ENCODE data around the gene KCNMB1.

KCNMB1 gene

DNA sequence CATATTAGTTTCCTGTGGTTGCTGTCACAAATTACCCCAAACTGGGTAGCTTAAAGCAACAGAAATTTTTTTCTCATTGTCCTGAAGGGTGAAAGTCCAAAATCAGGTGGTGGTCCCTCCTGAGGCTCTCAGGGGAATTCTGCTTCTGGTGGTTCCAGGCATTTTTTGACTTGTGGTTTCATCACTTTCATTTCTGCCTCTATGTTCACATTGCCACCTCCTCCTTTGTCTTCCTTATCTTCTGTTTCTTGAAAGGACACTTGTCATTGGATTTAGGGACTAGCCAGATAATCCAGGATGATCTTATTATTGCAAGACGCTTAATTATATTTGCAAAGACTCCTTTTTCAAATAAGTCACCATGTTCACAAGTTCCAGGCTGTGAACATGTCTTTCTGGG, 43.2 kb downstream of the KCNMB1 start:
- Histone ChIP-seq H4K20me1 (ENCODE audit: control insufficient read depth, insufficient read depth, low read depth, low read length) (no peaks in the 10 kb centered on the region), H3K27me3 (ENCODE audit: control insufficient read depth, low read length) (peaks cover 20% of the 10 kb centered on the region), H3K9me3 (ENCODE audit: control insufficient read depth, insufficient read depth, low read length) (peaks cover 3% of the 10 kb centered on the region; the same call in 1 of the 2 replicates), H3K9me2 (replicated peaks; ENCODE audit: control insufficient read depth, low read length) (no peaks in the 10 kb centered on the region), H3K27ac (ENCODE audit: low read depth, low read length) (no peak overlapping the region), H3K79me2 (ENCODE audit: control insufficient read depth, low read length) (no peaks in the 10 kb centered on the region), H3K4me3 (ENCODE audit: low read length) (no peak overlapping the region), H3K36me3 (ENCODE audit: control insufficient read depth, low read length) (no peaks in the 10 kb centered on the region), H3K4me2 (ENCODE audit: low read length) (no peak overlapping the region), H3K4me1 (ENCODE audit: control insufficient read depth, low read length) (no peaks in the 10 kb centered on the region), H3F3A (ENCODE audit: control insufficient read depth, insufficient read depth) (no peaks in the 10 kb centered on the region)
- TF ChIP-seq, protein P1, sequence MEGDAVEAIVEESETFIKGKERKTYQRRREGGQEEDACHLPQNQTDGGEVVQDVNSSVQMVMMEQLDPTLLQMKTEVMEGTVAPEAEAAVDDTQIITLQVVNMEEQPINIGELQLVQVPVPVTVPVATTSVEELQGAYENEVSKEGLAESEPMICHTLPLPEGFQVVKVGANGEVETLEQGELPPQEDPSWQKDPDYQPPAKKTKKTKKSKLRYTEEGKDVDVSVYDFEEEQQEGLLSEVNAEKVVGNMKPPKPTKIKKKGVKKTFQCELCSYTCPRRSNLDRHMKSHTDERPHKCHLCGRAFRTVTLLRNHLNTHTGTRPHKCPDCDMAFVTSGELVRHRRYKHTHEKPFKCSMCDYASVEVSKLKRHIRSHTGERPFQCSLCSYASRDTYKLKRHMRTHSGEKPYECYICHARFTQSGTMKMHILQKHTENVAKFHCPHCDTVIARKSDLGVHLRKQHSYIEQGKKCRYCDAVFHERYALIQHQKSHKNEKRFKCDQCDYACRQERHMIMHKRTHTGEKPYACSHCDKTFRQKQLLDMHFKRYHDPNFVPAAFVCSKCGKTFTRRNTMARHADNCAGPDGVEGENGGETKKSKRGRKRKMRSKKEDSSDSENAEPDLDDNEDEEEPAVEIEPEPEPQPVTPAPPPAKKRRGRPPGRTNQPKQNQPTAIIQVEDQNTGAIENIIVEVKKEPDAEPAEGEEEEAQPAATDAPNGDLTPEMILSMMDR (IDR thresholded peaks at IDR 0.05; ENCODE audit: low read depth, low read length, poor library complexity, severe bottlenecking): no peak
- no peak for TF ChIP-seq EZH2phosphoT487 (IDR thresholded peaks at IDR 0.05; ENCODE audit: borderline replicate concordance, low read length)

DNA sequence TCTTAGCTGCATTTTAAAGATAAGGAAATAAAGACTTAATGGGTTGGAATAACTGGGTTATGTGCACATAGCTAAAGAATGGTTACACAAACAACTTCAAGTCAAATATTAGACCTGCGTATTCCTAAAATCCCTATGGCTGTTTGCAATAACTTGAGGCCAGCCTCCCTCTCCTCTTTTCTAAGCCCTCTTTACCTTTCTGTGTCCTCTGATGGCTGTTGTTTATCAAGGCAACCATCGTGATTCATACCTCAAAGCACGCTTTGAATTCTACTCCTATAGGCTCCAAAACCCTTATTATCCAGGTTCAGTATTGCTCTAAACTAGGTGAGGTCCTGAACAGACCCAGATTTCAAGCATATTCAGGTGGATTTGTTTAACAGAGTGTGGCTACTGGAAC, 46.0 kb downstream of the KCNMB1 start:
- Histone ChIP-seq H3K27ac (ENCODE audit: low read depth, low read length) (no peak overlapping the region), H3K9me2 (replicated peaks; ENCODE audit: control insufficient read depth, low read length) (no peaks in the 10 kb centered on the region), H3K36me3 (ENCODE audit: control insufficient read depth, low read length) (no peaks in the 10 kb centered on the region), H4K20me1 (ENCODE audit: control insufficient read depth, insufficient read depth, low read depth, low read length) (no peaks in the 10 kb centered on the region), H3K4me3 (ENCODE audit: low read length) (no peak overlapping the region), H3K4me1 (ENCODE audit: control insufficient read depth, low read length) (no peaks in the 10 kb centered on the region), H3K27me3 (ENCODE audit: control insufficient read depth, low read length) (peaks cover 5% of the 10 kb centered on the region), H3K79me2 (ENCODE audit: control insufficient read depth, low read length) (no peaks in the 10 kb centered on the region), H3K4me2 (ENCODE audit: low read length) (no peak overlapping the region), H3K9me3 (ENCODE audit: control insufficient read depth, insufficient read depth, low read length) (peaks cover 3% of the 10 kb centered on the region; the same call in 1 of the 2 replicates), H3F3A (ENCODE audit: control insufficient read depth, insufficient read depth) (no peaks in the 10 kb centered on the region)
- no peak for TF ChIP-seq EZH2phosphoT487 (IDR thresholded peaks at IDR 0.05; ENCODE audit: borderline replicate concordance, low read length)
- TF ChIP-seq, protein P1 (IDR thresholded peaks at IDR 0.05; ENCODE audit: low read depth, low read length, poor library complexity, severe bottlenecking): no peak

DNA sequence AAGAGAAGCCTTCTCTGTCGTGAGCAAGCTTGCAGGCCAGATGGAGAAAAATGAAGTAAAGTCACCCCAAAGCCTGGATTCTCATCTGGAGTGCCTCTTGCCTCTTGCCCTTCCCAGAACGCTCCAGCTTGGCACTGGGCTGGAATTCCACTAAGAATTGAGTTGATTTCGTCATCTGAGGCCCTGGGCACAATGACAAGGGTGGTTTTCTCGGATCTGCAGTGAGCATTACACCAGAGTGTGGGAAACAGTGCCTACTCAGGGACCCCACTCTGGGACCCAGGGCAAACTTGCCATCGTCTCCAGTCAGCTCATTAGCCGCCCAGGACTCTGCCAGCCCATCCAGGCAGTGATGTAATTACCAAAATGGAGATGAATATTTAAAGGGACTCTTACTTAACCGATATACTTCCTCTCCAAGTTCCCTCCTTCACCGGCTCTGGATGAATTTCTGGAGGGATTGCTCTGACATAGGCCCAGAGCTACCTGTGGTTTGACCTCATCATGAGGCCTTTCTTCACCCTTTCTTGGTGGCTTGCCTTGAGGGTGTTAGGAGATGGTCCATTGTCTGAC, 46.9 kb downstream of the KCNMB1 start:
- Histone ChIP-seq H3F3A (ENCODE audit: control insufficient read depth, insufficient read depth) (no peaks in the 10 kb centered on the region), H3K4me2 (ENCODE audit: low read length) (no peak overlapping the region), H3K79me2 (ENCODE audit: control insufficient read depth, low read length) (no peaks in the 10 kb centered on the region), H3K4me3 (ENCODE audit: low read length) (no peak overlapping the region), H3K9me3 (ENCODE audit: control insufficient read depth, insufficient read depth, low read length) (peaks cover 3% of the 10 kb centered on the region; the same call in 1 of the 2 replicates), H4K20me1 (ENCODE audit: control insufficient read depth, insufficient read depth, low read depth, low read length) (no peaks in the 10 kb centered on the region), H3K9me2 (replicated peaks; ENCODE audit: control insufficient read depth, low read length) (no peaks in the 10 kb centered on the region), H3K27ac (ENCODE audit: low read depth, low read length) (no peak overlapping the region), H3K27me3 (ENCODE audit: control insufficient read depth, low read length) (no peaks in the 10 kb centered on the region), H3K36me3 (ENCODE audit: control insufficient read depth, low read length) (no peaks in the 10 kb centered on the region), H3K4me1 (ENCODE audit: control insufficient read depth, low read length) (no peaks in the 10 kb centered on the region)
- TF ChIP-seq, protein P1 (IDR thresholded peaks at IDR 0.05; ENCODE audit: low read depth, low read length, poor library complexity, severe bottlenecking): no peak
- no peak for TF ChIP-seq EZH2phosphoT487 (IDR thresholded peaks at IDR 0.05; ENCODE audit: borderline replicate concordance, low read length)
